HS-5 (cell line): ENCODE data around the gene PLCH1.

Experiments
- DNase-seq: peaks from one replicate; pipeline ENCODE4 v3.0.0-alpha.2; 2012; ENCODE audit warnings: low read depth

PLCH1 gene

DNA sequence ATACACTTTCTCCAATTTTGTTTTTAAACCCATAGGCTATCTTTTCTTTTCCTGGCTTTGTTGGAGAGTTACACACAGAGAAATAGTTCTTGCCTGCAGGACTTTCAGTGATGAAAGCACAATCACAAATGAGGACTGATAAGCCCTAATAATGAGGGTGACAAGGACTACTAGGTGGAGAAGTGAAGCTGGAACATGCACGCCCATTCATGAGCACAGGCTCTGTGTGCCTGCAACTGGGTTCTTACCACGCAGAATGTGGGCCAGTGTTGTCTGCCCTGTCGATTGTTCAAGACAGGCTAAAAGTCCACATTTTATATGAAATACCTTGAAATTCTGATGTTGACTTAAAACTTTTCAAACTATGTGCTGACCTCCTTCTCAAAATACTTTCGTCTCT lies 289.1 kb downstream of the PLCH1 start:
- DNase-seq = no peak

DNA sequence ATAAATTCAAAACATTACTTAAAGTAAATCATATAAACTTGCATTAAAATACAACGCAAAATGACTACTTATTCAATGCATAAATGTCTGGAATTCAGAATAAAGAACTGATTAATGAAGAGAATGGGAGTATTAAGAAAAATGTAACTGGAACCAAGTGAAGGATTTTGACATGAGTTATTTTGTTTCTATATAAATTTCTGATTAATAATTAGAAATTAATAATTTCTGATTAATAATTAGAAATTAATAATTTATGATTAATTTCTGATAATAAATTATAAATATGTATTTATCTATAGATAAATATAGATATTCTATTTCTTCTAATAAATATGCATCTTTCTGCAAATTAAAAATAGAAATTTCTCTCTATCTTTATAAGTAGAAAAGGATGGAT lies 291.4 kb downstream of the PLCH1 start:
- DNase-seq = no peak

DNA sequence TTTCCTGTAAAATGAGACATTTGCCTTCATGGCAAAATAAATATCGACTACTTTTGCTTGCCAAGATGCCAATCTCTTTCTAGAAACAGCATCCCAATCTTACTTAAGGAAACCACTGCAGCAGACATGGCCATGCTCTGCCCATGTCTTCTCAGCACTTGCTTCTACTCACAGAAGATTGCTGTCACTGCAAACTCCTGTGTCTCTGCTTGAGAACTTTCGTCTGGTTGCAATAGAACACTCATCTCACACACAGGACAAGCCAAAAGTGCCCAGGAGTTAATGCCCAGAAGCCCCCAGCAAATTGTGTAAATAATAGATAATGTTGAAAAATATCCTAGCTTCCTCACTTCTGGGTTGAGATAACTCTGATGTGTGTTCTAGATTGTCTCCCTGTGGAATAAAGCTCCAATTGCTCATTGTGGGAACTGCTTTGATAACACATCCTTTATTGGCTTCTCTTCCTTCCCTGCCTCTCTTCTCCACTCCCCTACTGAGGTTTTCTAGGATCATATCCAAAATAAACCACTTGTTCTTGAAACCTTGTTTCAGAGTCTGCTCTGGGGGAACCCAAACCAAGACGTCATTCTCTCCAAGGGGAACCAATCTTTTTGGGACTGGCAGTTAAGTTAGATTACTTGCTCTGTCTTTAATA lies 295.1 kb downstream of the PLCH1 start:
- DNase-seq = no peak

DNA sequence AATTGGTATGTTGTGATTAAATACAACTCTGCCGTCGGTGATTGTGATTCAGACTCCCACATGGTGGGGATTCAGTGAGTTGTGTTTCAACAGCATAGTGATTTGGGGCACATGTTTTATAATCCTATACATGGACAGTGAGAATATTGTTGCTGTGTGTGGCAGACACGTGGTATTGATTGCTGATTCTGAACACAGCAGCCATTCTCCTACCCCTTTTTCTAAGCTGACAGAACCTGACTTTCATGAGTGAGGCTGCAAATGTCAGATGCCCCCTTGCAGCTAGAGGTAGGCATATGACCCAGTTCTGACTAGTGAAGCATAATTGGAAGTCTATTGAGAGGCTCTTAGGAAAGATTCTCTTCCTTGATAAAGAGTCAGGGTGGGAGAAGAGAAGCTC lies 296.3 kb downstream of the PLCH1 start:
- DNase-seq = no peak

DNA sequence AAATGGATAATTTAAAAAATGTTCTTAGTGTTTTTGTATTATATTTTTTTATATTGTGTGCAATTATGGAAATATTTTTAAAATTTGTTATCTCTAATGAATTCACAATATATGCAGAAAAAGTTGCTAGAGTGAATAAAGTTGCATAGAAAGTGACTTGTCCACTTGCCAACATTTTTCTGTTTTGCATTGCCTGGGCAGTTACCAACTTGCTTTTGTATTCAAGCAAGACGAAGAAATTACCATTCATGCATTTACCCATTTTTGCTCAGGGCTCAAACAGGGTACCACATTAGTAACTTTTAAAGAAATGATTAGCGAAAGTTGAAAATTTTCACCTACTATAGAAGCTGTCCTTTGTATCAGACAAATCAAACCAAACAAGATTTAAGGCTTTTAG lies 298.5 kb downstream of the PLCH1 start:
- no peak for DNase-seq

DNA sequence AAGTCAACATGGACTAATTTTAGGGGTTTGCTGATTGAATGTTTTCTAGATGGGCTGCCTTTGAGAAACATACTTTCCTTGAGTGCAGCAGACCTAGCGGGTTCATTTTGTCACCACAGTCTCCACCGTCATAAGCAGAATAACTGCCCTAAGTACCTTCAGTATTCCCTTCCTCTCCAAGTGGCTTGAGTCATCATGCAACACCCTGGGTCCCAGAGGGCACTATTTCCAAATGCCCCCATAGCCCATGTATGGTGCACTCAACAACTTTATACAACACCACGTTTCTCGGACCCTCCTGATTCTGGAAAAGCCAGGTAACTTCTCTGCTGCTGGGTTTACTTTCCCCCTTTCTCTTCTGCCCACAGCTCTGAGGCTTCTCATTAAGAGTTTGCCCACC lies 300.1 kb downstream of the PLCH1 start:
- DNase-seq = no peak

DNA sequence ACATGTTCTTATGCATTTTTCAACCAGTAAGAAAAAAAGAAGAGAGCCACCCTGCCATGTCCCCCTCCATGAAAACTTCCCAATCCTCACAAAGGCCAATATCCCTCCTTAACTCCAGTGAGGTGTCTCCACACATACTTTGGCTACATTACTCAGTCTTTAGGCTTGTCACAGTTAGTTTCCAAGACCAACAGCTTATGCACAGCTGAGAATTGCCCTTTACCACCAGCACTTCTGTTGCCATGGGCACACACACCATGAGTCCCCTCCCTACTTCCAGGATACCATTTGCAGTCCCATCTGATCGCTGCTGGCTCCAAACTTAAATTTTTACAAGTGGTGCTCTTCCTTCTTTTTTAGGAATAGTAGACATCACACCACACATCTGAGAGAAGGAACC lies 301.1 kb downstream of the PLCH1 start:
- DNase-seq = no peak

DNA sequence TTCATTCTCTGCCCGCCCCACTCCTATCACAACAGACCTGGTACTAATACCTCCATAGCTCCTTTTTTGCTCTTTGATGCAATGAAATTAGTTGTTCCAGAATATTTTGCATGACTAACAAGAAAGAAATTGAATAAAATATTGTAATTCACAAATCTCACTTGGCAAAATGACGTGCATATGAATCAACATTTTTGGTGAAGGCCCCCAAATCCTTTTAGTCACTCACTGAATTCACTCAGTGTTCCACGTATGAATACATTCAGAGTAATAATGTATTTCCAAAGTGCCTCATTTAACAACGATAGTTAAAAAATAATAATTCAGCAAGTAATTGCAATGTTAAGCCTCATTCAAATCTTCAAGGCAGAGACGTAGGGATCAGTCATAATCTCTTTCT lies 302.8 kb downstream of the PLCH1 start:
- peak; percentile 45 for DNase-seq

DNA sequence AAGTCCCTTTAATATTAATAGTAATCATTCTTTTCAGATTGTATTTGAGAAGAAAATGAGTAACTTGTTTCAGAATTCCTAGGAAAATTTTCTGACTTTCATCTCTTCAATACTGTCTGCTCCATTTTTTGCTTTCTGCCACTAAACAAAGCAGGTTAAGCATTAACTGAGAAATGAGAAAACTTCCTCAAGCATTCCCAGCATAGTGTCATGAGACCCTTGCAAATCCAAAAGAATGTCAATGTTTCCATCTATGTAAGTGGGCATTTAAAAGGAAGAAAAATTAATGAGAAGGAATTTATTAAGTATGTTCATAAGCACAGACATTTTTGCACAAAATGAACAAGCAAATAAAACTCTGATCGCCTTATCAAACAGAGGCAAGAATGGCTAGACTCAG lies 303.4 kb downstream of the PLCH1 start:
- no peak for DNase-seq

DNA sequence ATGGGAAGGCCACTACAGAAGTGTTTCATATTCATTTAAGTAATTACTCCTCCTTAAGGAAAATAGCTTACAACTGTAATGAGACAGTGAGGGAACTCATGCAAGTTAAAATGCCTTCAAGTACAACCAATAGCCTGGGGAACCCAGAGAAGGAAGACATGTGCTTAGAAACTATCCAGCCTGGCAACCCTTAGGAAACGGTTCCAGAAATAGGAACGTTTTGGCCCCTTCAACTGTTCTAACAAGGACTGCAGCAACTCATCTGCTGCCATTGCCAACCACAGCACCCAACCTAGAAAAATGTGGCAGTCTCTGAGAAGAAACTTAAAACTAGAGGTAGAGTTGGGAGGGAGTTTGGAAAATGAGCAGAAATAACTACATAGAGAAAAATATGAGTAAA lies 303.8 kb downstream of the PLCH1 start:
- DNase-seq = no peak

DNA sequence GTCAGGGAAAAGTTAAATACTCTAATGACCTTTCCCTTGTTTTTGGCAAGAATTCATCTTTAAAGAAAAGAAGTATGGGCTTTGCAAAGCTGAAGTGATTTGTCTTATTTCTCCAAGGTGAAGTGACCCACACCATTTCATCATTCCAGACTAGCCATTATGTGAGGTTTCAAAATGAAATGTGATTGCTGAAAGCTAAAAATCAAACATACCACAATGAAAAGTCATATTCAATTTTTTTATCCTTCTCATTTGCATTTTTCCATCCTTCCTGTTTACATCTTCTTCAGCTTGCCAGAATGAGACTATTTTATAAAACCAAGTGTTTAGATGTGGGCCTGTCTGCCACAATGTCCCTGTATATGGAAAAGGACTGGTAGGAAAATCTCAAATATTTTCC lies 309.1 kb downstream of the PLCH1 start:
- DNase-seq = peak; percentile 29

DNA sequence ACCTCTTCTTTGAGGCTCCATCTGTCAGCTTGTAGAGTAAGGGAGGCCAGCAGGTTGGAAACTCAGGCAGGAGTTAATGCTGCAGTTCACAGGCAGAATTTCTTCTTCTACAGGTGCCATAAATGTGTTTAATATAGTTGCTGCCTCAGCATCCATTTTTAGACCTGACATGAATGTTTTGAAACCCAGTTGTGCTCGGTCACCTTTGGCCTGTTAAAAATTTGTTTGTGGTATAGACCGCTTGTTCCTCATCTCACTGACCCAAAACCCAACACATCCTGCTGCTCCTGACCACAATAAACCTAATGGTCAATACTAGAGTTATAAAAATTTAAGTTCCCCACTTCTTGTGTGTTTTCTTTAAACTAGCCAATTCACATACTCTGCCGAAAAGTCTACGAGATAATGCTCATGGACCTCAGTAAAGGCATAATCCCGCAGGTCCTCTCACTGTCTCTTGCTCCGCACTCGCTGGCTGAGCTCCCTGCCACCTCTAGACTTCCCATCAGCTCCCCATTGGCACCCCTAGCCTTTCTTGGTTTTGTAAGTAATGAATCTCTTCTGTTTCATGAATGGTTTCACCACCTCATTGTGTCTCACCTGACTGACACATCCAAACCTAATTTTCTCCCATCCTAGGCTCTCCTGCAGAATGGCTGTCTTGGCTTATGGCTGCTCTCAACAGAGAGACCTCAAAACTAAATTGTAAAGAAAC lies 312.9 kb downstream of the PLCH1 start:
- no peak for DNase-seq

DNA sequence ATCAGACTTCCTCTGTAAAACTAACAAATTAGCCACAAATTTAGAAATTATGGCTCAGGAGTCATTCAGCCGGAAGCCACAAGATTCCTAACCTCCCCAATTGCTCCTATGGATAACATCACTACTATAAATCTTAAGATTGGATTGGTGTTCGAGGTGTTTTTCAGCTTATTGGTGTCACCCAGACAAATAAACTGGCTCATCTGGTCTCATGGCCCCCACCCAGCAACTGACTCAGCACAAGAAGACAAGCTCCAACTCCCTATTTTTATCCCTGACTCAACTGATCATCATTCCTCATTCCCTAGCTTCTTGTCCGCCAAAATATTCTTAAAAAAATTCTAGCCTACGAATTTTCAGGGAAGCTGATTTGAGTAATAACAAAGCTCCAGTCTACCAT lies 316.3 kb downstream of the PLCH1 start:
- peak; percentile 49 for DNase-seq

DNA sequence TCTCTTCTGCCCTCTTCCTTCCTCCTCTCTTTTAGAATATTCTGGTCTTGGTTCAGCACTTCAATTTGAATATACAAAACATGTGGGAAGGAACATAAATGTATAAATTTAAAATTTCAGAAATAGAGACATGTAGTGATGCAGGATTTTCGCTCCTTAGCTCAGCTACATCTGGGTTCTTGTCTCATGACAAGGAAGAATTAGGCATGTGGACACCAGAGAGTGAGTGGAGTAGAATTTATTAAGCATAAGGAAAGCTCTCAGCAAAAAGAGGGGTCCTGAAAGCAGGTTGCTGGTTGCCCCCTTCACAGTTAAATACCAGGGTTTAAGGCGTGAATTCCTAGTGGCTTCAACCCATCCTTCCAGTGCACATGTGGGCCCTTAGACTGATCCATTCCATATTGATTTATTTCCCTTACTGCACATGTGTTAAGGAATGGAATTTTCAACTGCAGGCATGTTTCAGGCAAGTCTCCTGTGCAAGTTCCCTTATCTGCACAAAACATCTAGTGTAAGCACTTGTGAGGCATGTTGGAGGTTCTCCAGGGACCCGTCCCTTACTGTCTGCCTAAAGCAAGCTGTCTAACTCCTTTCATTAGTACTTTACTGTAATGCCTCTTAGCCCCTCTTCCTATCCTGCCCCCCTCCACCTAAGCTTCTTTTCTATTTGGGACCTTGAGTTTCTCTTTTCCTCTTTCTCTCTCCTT lies 318.2 kb downstream of the PLCH1 start:
- DNase-seq = no peak

DNA sequence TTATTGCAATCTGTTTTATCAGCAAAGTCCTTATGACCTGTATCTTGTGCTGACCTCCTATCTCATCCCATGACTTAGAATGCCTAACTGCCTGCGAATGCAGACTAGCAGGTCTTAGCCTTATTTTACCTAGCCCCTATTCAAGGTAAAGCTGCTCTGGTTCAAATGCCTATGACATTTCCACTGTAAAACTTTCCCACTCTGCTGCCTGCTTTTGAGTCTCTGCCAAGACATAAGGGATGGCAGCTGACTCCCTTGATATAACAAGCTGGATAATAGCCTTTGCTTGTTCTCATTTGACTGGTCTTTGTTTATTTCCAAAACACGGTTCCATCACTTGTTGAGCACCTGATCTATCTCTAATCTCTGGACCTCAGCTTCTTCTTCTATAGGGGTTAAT lies 319.5 kb downstream of the PLCH1 start:
- no peak for DNase-seq

DNA sequence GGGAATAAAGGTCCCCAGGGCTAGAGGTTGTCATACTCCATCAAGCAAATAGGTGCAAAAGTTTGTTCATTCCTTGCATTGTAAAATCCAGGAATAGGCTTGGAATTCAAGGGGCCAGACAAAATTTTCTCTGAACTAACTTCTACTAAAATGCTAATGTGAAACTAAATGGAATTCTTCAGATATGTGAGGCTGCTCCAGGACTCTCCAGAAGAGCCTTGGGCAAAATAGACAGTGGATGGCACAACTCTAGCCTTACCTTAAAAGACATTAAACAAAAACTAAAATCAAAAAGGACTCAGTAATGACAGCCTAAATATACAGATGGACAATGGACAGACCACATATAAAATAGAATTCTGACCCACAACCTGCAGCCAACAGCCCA lies 320.6 kb downstream of the PLCH1 start:
- DNase-seq = no peak

DNA sequence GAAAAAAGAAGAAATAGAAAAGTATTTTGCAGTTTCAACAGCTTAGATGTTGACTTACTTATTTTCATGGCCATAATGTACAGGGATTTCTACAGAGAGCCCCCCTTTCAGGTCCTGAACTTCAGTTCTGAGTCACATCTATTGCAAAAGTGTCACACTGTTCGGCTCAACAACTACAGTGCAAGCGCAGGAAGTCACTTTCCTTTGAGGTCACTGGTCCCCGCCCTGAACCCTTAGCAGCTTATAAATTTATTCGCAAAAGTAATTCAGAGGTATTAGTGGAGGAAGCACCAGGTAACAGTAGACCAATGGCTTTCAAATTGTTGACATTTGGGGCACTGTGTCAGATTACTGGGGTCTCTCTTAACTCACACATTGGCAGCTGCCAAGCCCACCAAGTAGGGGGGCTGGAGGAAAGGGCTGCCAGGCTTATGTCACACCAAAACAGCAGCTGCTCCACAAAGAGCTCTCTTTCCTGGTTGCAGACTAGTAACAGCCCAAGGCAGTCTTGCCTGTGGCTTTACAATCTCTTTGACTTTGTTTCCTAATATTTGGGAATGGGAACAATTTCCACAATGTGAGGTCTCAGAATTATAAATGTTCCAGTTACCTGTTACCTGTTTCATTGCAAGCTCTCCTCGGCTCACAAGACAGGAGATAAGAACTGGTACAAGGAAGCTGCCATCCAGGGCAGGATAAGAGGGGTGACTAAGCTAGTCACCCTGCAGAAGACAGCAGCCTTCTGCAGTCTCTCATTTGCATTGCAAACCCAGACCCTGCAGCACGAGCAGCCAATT lies 321.1 kb downstream of the PLCH1 start:
- DNase-seq = no peak

DNA sequence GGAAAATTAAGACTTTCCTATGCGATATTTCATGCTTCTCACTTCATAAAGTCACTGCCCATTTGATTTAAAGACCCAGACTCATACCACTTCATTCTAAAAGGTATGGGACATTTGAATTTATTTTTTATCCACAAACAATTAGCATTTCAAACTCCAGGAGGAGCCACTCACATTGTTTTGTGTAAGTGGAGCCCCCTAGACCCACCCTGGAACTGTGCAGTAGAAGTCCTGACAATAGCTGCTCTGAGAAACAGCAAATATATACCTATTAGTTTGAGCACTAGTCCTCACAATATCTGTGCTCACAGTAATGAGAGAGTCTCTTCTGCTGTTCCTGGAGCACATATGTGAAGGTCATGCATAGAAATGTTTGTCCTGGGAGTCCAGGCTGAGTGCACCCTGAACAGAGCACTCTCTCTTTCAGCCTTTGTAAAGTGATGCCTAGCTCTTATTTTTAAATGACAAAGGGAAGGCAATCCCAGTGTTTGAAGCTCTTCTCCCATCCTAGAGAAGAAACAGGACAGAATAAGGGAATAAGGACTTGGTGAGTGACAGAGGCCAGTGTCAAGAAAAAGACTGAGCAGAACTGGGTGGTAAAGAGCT lies 323.9 kb downstream of the PLCH1 start:
- DNase-seq = no peak

DNA sequence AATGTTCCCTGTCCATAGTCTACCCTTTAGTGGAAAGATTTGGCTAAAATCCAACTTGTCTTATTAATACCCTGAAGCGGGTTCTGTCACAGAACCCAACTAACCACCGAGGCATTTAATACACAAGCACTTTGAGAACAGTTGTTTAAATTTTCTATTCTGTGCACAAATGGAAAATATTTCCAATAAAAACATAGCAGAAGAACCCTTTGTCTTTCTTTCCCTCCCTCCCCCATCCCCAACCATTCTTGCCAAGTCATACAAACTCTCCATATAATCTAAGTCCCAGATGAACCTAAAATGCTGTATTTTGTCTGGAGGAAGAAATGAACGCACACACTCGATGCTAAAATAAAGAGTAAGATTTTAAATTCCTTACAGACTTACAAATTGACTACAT lies 324.5 kb downstream of the PLCH1 start:
- DNase-seq = no peak

DNA sequence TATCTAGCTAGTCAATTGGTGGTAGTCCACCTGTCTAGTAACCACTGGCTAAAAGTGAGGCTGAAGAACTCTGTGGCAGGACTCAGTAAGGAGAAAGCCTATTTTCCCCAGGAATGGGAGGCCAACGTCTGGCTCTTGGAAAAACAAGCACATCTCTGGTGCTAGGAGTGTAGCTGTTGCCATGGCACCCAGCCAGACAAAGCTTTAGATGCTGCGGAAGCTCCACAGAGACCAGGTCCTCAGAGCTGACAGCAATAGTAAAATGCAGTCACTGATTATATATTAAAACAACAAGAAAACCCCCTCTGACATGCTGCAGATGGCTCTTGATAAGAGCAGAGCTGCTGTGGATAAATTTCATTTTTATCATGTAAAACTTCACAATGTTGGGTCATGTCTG lies 326.5 kb downstream of the PLCH1 start:
- no peak for DNase-seq

DNA sequence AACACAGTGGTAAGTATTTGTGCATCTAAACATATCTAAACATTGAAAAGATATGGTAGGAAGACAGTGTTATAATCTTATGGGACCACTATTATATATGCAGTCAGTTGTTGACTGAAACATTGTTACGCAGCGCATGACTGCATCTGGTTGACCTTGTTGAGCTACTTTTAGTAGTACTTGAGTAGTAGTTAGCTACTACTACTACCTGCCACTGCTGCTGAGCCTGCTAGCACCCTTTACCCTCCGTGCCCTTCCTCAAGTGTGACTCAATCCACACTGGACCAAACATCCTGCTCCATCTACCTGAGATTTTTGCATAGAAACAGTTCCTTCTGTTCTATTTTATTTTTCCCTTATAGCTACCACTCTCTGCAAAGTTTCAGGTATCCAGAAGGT lies 327.8 kb downstream of the PLCH1 start:
- DNase-seq = no peak

DNA sequence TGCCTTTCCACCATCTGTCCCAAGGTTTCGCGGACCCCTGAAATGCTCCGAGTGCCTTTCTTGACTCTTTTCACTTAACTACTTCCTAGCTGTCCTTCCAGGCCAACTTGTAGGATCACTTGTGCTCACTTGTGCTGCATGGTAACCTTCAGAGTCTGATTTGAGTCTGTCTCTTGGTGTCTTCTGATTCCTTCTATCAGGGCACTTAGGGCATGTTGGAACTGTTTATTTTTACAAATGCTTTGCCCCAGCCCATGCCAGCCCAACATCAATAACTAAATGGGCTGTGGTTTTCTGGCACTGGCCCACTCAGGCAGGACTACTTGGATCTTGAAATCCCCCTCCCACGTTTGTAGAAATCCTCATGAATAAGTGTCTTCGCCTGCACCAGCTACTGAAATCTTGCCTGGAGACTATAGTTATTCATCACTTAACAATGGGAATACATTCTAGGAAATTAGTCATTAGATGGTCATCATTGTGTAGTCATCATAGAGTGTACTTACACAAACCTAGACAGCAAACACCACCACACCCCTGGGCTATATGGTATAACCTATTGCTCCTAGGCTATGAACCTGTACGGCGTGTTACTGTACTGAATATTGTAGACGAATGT lies 328.3 kb downstream of the PLCH1 start:
- DNase-seq = peak; percentile 68
